ENCODE results near the gene ACBD6.

DNA sequence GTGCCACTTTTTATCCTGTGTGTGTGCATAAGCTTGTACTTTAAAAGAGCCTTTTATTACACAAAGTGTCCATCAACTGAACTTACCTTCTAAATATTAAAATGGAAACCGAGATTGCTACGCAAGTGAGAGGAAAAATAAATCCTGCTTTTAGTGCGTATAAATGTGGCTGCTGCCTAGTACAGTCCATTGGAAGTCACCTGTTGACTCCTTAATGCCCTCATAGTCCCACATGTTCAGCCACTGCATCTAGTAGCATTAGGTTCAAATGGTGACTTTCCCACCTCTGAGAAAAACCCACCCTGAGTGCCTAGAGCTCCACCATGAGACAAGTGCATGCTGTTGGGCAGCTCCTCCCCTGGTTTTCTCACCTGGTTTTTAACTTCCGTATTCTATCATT lies 219.3 kb downstream of the ACBD6 start:
- TF ChIP-seq, protein P1, sequence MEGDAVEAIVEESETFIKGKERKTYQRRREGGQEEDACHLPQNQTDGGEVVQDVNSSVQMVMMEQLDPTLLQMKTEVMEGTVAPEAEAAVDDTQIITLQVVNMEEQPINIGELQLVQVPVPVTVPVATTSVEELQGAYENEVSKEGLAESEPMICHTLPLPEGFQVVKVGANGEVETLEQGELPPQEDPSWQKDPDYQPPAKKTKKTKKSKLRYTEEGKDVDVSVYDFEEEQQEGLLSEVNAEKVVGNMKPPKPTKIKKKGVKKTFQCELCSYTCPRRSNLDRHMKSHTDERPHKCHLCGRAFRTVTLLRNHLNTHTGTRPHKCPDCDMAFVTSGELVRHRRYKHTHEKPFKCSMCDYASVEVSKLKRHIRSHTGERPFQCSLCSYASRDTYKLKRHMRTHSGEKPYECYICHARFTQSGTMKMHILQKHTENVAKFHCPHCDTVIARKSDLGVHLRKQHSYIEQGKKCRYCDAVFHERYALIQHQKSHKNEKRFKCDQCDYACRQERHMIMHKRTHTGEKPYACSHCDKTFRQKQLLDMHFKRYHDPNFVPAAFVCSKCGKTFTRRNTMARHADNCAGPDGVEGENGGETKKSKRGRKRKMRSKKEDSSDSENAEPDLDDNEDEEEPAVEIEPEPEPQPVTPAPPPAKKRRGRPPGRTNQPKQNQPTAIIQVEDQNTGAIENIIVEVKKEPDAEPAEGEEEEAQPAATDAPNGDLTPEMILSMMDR (IDR thresholded peaks at IDR 0.05), result no peak
- TF ChIP-seq POLR2A (IDR thresholded peaks at IDR 0.05), result no peak

All from lower leg skin (tissue), 3 donors.